ENCODE measurements around the gene UBE2Q2. TPM values are rescaled to one million over a fixed set of nuclear protein-coding genes. Genes with fewer than 3 reads are reported as not detected.

Gene UBE2Q2
- total RNA-seq, 1 donor from 2014 or later = 23.2 TPM

- H3K27me3 Mint-ChIP-seq = no peaks in the 10 kb centered on the region
- POLR2A ChIA-PET = interaction anchor here (0.9 kb wide), 1 partner anchor 470 kb away, joined by 3 read pairs; no protein-coding TSS in a partner anchor
- no peak overlapping the region for H3K27ac Mint-ChIP-seq
- ATAC-seq (ENCODE audit: low read depth) (no peak), DNase-seq (no peak)
- TF ChIP-seq CTCF (IDR thresholded peaks at IDR 0.05) = no peak
- H3K9me3 Mint-ChIP-seq = no peaks in the 10 kb centered on the region
- H3K36me3 Mint-ChIP-seq (ENCODE audit: low read depth) = peaks cover 47% of the 10 kb centered on the region
- intact Hi-C loops (cut with micrococcal nuclease) = no loop called here
- H3K4me3 Mint-ChIP-seq = no peak overlapping the region
- H3K4me1 Mint-ChIP-seq = peaks cover 39% of the 10 kb centered on the region
- CTCF ChIA-PET = interaction anchor here (1.4 to 9.2 kb wide), 2 partner anchors 122 to 215 kb away, joined by 3 to 61 read pairs; no protein-coding TSS in a partner anchor
These were observed 81.3 kb downstream of the UBE2Q2 start for GRCh38 chr15:75924576-75924975.

GRCh38 chr15:75925440-75925839, 82.2 kb downstream of the UBE2Q2 start:
- ChIA-PET CTCF (interaction anchor here (1.6 to 9.2 kb wide), 2 partner anchors 133 to 214 kb away, joined by 3 to 61 read pairs; no protein-coding TSS in a partner anchor), POLR2A (interaction anchor here (0.9 kb wide), 1 partner anchor 471 kb away, joined by 3 read pairs; no protein-coding TSS in a partner anchor)
- Mint-ChIP-seq H3K27me3 (no peaks in the 10 kb centered on the region), H3K4me1 (peaks cover 39% of the 10 kb centered on the region), H3K9me3 (no peaks in the 10 kb centered on the region), H3K4me3 (no peak overlapping the region), H3K36me3 (ENCODE audit: low read depth) (peaks cover 48% of the 10 kb centered on the region), H3K27ac (no peak overlapping the region)
- TF ChIP-seq CTCF (IDR thresholded peaks at IDR 0.05) = no peak
- ATAC-seq (ENCODE audit: low read depth) = no peak
- DNase-seq = no peak
- intact Hi-C loops (cut with micrococcal nuclease) = loop anchor here (5.0 kb wide), 2 partner anchors 198 to 227 kb away; no protein-coding TSS in a partner anchor

- ChIA-PET POLR2A (interaction anchor here (0.6 kb wide), 1 partner anchor 1282 kb away, joined by 4 read pairs; no protein-coding TSS in a partner anchor), CTCF (interaction anchor here (1.6 to 9.2 kb wide), 2 partner anchors 132 to 213 kb away, joined by 3 to 61 read pairs; no protein-coding TSS in a partner anchor)
- H3K4me3 Mint-ChIP-seq = no peak overlapping the region
- H3K9me3 Mint-ChIP-seq = no peaks in the 10 kb centered on the region
- intact Hi-C loops (cut with micrococcal nuclease) = loop anchor here (5.0 kb wide), 2 partner anchors 200 to 225 kb away; no protein-coding TSS in a partner anchor
- DNase-seq (no peak), ATAC-seq (ENCODE audit: low read depth) (no peak)
- TF ChIP-seq CTCF (IDR thresholded peaks at IDR 0.05) = no peak
- no peaks in the 10 kb centered on the region for H3K27me3 Mint-ChIP-seq
- H3K36me3 Mint-ChIP-seq (ENCODE audit: low read depth) = peaks cover 55% of the 10 kb centered on the region
- no peak overlapping the region for H3K27ac Mint-ChIP-seq
- H3K4me1 Mint-ChIP-seq = peaks cover 39% of the 10 kb centered on the region
These were observed 83.7 kb downstream of the UBE2Q2 start for GRCh38 chr15:75926931-75927330.

- H3K4me3 Mint-ChIP-seq = no peak overlapping the region
These were observed 84.4 kb downstream of the UBE2Q2 start for GRCh38 chr15:75927601-75928000.

More at GRCh38 chr15:75927601-75928000, 84.4 kb downstream of the UBE2Q2 start:
- POLR2A ChIA-PET = interaction anchor here (0.6 kb wide), 2 partner anchors 23 to 1283 kb away, joined by 4 to 5 read pairs; no protein-coding TSS in a partner anchor
- Mint-ChIP-seq H3K36me3 (ENCODE audit: low read depth) (peaks cover 52% of the 10 kb centered on the region), H3K27ac (no peak overlapping the region), H3K4me1 (peaks cover 39% of the 10 kb centered on the region), H3K9me3 (no peaks in the 10 kb centered on the region), H3K27me3 (no peaks in the 10 kb centered on the region)
- DNase-seq = no peak
- CTCF ChIA-PET = interaction anchor here (9.2 kb wide), 1 partner anchor 212 kb away, joined by 61 read pairs; no protein-coding TSS in a partner anchor
- TF ChIP-seq CTCF (IDR thresholded peaks at IDR 0.05) = no peak
- intact Hi-C loops (cut with micrococcal nuclease) = loop anchor here (5.0 kb wide), 2 partner anchors 200 to 225 kb away; no protein-coding TSS in a partner anchor
- ATAC-seq (ENCODE audit: low read depth) = no peak
